ENCODE data around the gene DPH3.

DPH3 gene

DNA sequence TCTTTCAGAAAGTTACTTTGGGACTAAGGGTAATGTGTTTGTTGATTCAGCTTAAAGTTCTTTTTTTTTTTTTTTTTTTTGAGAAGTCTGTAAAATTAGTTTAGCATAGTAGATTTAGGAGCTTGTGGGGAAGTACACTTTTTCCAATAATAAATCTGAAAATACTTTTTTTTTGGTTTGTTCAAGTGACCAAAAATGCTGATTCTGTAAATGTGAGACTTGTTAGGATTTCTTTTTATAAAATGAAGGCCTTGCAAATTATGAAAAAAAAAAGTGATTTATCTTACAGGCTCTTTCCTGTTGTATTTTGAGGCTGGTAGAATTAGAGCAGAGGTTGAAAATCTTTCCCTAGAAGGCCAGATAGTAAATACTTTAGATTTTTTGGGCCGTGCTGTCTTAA, 7.8 kb upstream of the DPH3 start:
- TF ChIP-seq, protein P1, sequence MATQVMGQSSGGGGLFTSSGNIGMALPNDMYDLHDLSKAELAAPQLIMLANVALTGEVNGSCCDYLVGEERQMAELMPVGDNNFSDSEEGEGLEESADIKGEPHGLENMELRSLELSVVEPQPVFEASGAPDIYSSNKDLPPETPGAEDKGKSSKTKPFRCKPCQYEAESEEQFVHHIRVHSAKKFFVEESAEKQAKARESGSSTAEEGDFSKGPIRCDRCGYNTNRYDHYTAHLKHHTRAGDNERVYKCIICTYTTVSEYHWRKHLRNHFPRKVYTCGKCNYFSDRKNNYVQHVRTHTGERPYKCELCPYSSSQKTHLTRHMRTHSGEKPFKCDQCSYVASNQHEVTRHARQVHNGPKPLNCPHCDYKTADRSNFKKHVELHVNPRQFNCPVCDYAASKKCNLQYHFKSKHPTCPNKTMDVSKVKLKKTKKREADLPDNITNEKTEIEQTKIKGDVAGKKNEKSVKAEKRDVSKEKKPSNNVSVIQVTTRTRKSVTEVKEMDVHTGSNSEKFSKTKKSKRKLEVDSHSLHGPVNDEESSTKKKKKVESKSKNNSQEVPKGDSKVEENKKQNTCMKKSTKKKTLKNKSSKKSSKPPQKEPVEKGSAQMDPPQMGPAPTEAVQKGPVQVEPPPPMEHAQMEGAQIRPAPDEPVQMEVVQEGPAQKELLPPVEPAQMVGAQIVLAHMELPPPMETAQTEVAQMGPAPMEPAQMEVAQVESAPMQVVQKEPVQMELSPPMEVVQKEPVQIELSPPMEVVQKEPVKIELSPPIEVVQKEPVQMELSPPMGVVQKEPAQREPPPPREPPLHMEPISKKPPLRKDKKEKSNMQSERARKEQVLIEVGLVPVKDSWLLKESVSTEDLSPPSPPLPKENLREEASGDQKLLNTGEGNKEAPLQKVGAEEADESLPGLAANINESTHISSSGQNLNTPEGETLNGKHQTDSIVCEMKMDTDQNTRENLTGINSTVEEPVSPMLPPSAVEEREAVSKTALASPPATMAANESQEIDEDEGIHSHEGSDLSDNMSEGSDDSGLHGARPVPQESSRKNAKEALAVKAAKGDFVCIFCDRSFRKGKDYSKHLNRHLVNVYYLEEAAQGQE (IDR thresholded peaks at IDR 0.05; ENCODE audit: low read depth) = no peak
- TF ChIP-seq, protein P2, sequence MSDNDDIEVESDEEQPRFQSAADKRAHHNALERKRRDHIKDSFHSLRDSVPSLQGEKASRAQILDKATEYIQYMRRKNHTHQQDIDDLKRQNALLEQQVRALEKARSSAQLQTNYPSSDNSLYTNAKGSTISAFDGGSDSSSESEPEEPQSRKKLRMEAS (IDR thresholded peaks at IDR 0.05) = no peak
- no peak for TF ChIP-seq CREB1 (IDR thresholded peaks at IDR 0.05; ENCODE audit: low read depth)
- TF ChIP-seq RAD21 (IDR thresholded peaks at IDR 0.05; ENCODE audit: low read depth) = no peak
- no peak for TF ChIP-seq NFIC (IDR thresholded peaks at IDR 0.05)

DNA sequence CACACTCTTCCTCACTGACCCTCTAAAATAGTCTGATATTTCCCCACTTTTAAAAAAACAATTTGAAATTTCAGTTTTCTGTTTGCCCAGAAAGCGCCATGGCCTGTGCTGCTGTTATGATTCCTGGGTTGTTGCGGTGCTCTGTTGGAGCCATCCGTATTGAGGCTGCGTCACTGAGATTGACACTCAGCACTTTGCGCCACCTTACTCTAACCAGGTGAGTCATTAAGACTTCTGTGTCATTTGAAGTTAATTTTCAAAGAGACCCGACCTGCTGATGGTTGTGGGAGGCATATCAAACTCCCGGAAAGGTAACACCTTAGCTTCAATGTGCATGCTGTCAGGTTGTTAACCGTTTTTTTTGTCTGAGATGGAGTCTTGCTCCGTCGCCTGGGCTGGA, 6.1 kb upstream of the DPH3 start:
- no peak for TF ChIP-seq TAF1 (IDR thresholded peaks at IDR 0.05; ENCODE audit: low read depth)
- TF ChIP-seq RAD21 (IDR thresholded peaks at IDR 0.05; ENCODE audit: low read depth) = no peak
- no peak for TF ChIP-seq YY1 (IDR thresholded peaks at IDR 0.05; ENCODE audit: low read depth)
- TF ChIP-seq, protein P1 (IDR thresholded peaks at IDR 0.05; ENCODE audit: low read depth) = no peak
- no peak for TF ChIP-seq CEBPB (IDR thresholded peaks at IDR 0.05)
- TF ChIP-seq CREB1 (IDR thresholded peaks at IDR 0.05; ENCODE audit: low read depth) = no peak
- no peak for TF ChIP-seq ZBTB7A (IDR thresholded peaks at IDR 0.05; ENCODE audit: low read depth)
- no peak for TF ChIP-seq FOXM1 (IDR thresholded peaks at IDR 0.05; ENCODE audit: borderline replicate concordance, low read depth)
- TF ChIP-seq, protein P2 (IDR thresholded peaks at IDR 0.05) = no peak
- TF ChIP-seq NFIC (IDR thresholded peaks at IDR 0.05) = no peak
- TF ChIP-seq TCF12 (IDR thresholded peaks at IDR 0.05; ENCODE audit: low read depth) = no peak
- no peak for TF ChIP-seq TEAD4 (IDR thresholded peaks at IDR 0.05)

DNA sequence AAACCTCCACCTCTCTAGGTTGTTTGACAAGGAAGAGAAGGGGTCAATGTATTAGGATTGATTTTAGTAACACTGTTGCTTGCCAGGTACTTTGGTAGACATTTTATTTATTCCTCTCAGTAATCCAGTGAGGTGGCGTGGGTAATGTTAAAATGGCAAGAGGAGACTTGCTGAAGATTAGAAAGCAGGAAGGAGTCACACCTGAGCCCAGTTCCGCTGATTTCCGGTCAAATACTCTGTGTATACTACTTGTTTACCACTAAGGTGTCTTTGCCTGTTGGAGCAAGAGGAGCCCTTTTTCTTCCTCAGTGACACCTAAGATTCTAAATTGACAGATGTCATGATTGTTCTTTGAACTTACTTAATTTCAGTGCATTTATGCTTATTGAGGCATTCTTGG, 2.0 kb upstream of the DPH3 start:
- TF ChIP-seq ZBTB7A (IDR thresholded peaks at IDR 0.05; ENCODE audit: low read depth) = no peak
- no peak for TF ChIP-seq TCF12 (IDR thresholded peaks at IDR 0.05; ENCODE audit: low read depth)
- no peak for TF ChIP-seq CREB1 (IDR thresholded peaks at IDR 0.05; ENCODE audit: low read depth)
- no peak for TF ChIP-seq RAD21 (IDR thresholded peaks at IDR 0.05; ENCODE audit: low read depth)
- TF ChIP-seq, protein P3, sequence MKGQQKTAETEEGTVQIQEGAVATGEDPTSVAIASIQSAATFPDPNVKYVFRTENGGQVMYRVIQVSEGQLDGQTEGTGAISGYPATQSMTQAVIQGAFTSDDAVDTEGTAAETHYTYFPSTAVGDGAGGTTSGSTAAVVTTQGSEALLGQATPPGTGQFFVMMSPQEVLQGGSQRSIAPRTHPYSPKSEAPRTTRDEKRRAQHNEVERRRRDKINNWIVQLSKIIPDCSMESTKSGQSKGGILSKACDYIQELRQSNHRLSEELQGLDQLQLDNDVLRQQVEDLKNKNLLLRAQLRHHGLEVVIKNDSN (IDR thresholded peaks at IDR 0.05) = no peak
- TF ChIP-seq TAF1 (IDR thresholded peaks at IDR 0.05; ENCODE audit: low read depth) = no peak
- TF ChIP-seq FOXM1 (IDR thresholded peaks at IDR 0.05; ENCODE audit: borderline replicate concordance, low read depth) = no peak

DNA sequence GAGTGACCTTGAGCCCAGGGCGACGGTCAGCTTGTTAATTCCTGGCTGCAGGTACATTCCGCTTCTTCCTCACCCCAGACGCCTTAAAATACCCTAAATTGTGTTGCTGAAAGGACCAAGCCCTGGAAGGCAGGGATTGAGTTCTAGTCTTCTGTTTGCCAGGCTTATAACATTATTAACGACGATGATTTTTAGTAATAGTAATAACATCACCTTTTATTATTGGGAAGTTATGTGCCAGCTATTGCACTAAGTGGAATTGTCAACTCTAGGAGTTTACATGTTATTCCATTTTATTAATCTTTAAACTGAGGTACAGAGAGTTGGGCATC, 678 bp upstream of the DPH3 start:
- TF ChIP-seq EP300 (IDR thresholded peaks at IDR 0.05; ENCODE audit: borderline replicate concordance) (no peak), TEAD4 (IDR thresholded peaks at IDR 0.05) (no peak), RAD21 (IDR thresholded peaks at IDR 0.05; ENCODE audit: low read depth) (no peak), FOXM1 (IDR thresholded peaks at IDR 0.05; ENCODE audit: borderline replicate concordance, low read depth) (no peak), YY1 (IDR thresholded peaks at IDR 0.05; ENCODE audit: low read depth) (no peak), TCF12 (IDR thresholded peaks at IDR 0.05; ENCODE audit: low read depth) (no peak), EGR1 (IDR thresholded peaks at IDR 0.05) (no peak), ZBTB7A (IDR thresholded peaks at IDR 0.05; ENCODE audit: low read depth) (no peak), NFIC (IDR thresholded peaks at IDR 0.05) (no peak), TAF1 (IDR thresholded peaks at IDR 0.05; ENCODE audit: low read depth) (no peak), CREB1 (IDR thresholded peaks at IDR 0.05; ENCODE audit: low read depth) (no peak), CEBPB (IDR thresholded peaks at IDR 0.05) (no peak)
- TF ChIP-seq, protein P3 (IDR thresholded peaks at IDR 0.05) = no peak
- TF ChIP-seq, protein P1 (IDR thresholded peaks at IDR 0.05; ENCODE audit: low read depth) = no peak
- TF ChIP-seq, protein P2 (IDR thresholded peaks at IDR 0.05) = no peak
